ENCODE measurements around the gene SUPT6H. TPM values are rescaled to one million over a fixed set of nuclear protein-coding genes. Genes with fewer than 3 reads are reported as not detected.
A peak's percentile ranks its signal among the peaks of the same experiment; 100 is the strongest.

The SUPT6H gene
- 59.7 TPM for polyA plus RNA-seq (2013, experiment 1 of 2; ENCODE audit: insufficient read length)
- polyA plus RNA-seq (2013, experiment 2 of 2; ENCODE audit: insufficient read length) = 61.8 TPM

GRCh38 chr17:28661635-28662526 lies at the start of gene SUPT6H, which contains the start of gene SDF2:
Gene SUPT6H, plus strand, starts transcription at chr17:28662205. Its CDS starts 11,197 bp downstream, at chr17:28673402.
Gene SDF2, minus strand, starts transcription at chr17:28661906. Its CDS starts 30 bp downstream, at chr17:28661876.
- DNase-seq = peak; percentile 85

- DNase-seq = no peak
Observed at GRCh38 chr17:28612531-28612930, 49.5 kb upstream of the SUPT6H start.

GRCh38 chr17:28612936-28613872 lies 48.8 kb upstream of the SUPT6H start:
- peak; percentile 41 for DNase-seq

GRCh38 chr17:28613931-28614381 lies 48.0 kb upstream of the SUPT6H start, which contains the start of gene RSKR:
Gene RSKR, minus strand, starts transcription at chr17:28614185. Its CDS starts 24 bp downstream, at chr17:28614161.
- peak; percentile 2 for DNase-seq

GRCh38 chr17:28615260-28615940 lies 46.6 kb upstream of the SUPT6H start:
- no peak for DNase-seq

- no peak for DNase-seq
Observed at GRCh38 chr17:28616281-28616680, 45.7 kb upstream of the SUPT6H start.

- DNase-seq = no peak
Observed at GRCh38 chr17:28618464-28618863, 43.5 kb upstream of the SUPT6H start.

GRCh38 chr17:28620010-28620409 lies 42.0 kb upstream of the SUPT6H start:
- DNase-seq = no peak

GRCh38 chr17:28622186-28622585 lies 39.8 kb upstream of the SUPT6H start:
- no peak for DNase-seq

GRCh38 chr17:28623696-28624095 lies 38.3 kb upstream of the SUPT6H start:
- DNase-seq = no peak

GRCh38 chr17:28624148-28624547 lies 37.9 kb upstream of the SUPT6H start:
- no peak for DNase-seq

GRCh38 chr17:28626818-28627217 lies 35.2 kb upstream of the SUPT6H start:
- DNase-seq = no peak

GRCh38 chr17:28634206-28634865 lies 27.7 kb upstream of the SUPT6H start:
- no peak for DNase-seq

GRCh38 chr17:28635506-28635905 lies 26.5 kb upstream of the SUPT6H start:
- DNase-seq = no peak

- DNase-seq = no peak
Observed at GRCh38 chr17:28641579-28641978, 20.4 kb upstream of the SUPT6H start.

GRCh38 chr17:28643983-28644786 lies 17.8 kb upstream of the SUPT6H start:
- DNase-seq = peak; percentile 42

- peak; percentile 95 for DNase-seq
Observed at GRCh38 chr17:28644787-28645575, 17.0 kb upstream of the SUPT6H start, which contains the start of gene BLTP2. Gene BLTP2, minus strand, starts transcription at chr17:28645158. Its CDS starts 102 bp downstream, at chr17:28645056.

GRCh38 chr17:28645576-28645939 lies 16.4 kb upstream of the SUPT6H start:
- DNase-seq = no peak

GRCh38 chr17:28646039-28646754 lies 15.8 kb upstream of the SUPT6H start:
- no peak for DNase-seq

All from fibroblast of skin of scalp (primary cell).